Right renal pelvis (tissue), 4 donors: ENCODE results near the gene EVC. TPM values are rescaled to one million over a fixed set of nuclear protein-coding genes. Genes with fewer than 3 reads are reported as not detected.
"Not testable (repeated sequence)": the region's sequence is repeated elsewhere in the genome, so short reads cannot be mapped to it uniquely, and the experiment has no call there.

Source experiments
- DNase-seq, 4 donors: peaks; one replicate each; pipeline ENCODE4 v3.0.0-alpha.2; 2013; ENCODE audit warnings: low read depth in 4 of 4, low spot score in 3 of 4, missing footprints in 1 of 4
- polyA plus RNA-seq, 4 donors: library from polyadenylated mRNA; unstranded; fragments of 120-200 nt; gene quantifications; one replicate each; pipeline ENCODE4 v1.2.1, GENCODE V29; 2013; ENCODE audit not compliant: insufficient read length in 4 of 4

The EVC gene
- polyA plus RNA-seq, 4 donors, result 38.3 to 49.2 (median 41.4) TPM

DNA sequence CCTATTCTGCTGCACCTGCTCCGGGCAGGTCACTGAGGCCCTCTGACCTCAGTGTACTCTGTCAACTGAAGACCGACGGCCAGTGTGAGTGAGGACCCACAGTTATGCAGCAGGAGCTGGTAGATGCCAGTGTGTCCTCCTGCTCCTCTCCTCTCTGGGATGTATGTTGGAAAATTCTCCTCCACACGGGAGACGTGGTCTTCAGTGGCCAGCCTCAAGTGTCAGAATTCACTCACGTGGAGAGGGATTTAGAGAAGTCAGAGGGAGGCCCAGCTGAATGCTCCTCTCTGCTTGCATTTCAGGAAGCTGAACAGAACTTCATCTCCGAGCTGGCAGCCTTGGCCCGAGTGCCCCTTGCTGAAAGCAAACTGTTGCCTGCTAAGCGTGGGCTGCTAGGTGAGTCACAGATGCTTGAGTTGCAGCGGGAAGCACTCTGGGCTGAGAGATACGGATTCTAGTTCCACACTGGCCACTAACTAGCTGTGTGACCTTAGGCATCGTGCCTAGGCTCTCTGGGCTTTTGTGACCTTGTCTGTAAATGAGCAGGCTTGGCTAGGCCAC is 98.3 kb downstream of the EVC start:
- no peak for DNase-seq

DNA sequence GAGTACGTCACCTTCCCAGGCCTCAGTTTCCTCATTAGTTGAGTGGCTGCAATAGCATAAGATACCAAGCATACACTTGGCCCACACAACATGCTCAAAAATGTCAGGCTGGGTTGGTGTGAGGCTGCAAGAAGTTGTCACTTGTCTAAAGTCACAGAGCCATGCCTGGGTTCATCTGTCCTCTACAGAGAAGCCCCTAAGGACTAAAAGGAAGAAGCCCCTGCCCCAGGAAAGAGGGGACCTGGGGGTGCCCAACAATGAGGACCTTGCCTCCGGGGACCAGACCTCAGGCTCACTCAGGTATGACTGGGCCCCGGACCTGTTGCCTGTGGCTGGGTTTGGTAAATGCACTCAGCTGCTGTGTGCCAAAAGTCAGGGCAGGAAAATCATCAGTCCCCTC is 99.2 kb downstream of the EVC start:
- DNase-seq, result no peak

DNA sequence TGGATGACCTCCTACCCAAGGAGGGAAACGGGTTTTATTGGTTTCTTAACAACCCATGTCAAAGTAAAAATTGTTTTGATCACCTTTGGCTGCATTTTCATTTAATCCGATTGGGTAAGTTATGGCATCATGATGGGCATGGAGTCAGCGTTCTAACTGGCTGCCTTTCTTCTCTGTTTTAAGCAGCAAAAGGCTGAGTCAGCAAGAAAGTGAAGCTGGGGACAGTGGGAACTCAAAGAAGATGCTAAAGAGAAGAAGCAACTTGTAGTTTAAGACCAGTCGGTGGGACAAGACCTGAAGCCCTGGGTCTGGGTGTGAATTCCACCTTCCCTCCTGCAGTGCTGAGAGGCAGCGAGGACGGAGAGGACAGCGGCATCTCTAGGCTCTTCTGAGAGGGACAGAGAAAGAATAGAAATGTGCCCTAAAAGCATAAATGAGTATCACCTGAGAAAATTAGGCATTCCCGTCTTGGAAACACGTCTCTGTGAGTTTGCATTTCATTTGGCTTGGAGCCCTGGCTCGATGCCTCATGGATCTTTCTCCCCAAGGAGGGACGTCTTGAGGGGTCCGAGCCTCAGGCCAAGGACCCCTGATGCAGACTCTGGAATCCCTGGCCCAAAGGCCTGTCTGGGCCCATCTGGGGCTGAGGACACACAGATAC is 99.9 kb downstream of the EVC start:
- DNase-seq, result no peak

DNA sequence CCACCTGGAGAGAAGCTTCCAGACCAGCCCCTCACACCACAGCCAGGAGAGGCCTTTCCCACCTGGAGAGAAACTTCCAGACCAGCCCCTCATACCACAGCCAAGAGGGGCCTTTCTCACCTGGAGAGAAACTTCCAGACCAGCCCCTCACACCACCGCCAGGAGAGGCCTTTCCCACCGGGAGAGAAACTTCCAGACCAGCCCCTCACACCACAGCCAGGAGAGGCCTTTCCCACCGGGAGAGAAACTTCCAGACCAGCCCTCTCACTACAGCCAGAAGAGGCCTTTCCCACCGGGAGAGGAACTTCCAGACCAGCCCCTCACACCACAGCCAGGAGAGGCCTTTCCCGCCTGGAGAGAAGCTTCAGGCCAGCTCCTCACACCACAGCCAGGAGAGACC is 101.1 kb downstream of the EVC start:
- not testable (repeated sequence) for DNase-seq

DNA sequence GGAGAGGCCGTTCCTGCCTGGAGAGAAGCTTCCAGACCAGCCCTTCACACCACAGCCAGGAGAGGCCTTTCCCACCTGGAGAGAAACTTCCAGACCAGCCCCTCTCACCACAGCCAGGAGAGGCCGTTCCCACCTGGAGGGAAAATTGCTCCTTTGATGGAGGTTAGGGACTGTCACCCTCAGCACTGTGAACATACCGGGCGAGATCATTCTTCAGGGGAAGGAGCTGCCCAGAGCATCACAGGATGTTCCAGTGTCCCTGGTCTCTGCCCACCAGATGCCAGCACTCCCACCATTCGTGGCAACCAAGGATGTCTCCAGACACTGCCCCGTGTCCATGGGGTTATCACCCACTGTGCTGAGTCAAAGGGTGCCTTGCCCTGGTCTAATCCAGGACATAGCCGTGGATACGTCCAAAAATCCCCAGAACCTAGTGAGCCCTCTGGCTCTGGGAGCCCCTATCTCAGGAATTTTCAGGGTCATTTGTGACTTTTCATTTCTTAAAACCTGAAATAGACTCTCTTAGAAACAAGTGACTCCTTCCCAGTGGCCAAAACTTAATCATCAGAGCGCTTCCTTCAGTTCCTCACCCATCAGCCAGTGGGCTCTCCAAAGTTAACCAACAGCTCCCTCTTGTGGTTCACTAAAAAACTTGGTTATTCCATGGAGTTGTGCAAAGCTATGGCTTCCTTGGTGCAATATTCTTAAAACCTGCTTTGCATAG is 101.7 kb downstream of the EVC start:
- peak; percentile 40 to 64 (median 50) for DNase-seq

GRCh38 chr4:5813882-5814255 is 102.9 kb downstream of the EVC start:
- DNase-seq, result no peak

DNA sequence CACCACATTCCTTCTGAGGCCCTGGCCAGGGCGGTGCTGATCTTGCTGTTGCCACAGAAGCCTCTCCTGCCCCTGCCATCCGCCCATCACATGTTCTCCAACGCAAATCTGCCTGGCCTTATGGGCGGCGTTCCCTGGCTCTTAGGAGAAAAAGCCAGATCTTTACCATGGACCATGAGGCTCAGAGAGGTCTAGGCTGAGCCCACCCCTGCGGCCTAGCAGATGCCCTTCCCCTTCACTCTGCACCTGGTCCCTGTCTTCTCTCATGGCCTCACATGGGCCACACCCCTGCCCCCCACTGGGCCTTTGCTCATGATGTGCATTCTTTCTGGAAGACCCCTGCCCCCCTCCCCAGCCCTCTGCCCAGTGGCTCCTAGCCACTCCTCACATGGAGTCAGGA is 103.4 kb downstream of the EVC start:
- no peak for DNase-seq

DNA sequence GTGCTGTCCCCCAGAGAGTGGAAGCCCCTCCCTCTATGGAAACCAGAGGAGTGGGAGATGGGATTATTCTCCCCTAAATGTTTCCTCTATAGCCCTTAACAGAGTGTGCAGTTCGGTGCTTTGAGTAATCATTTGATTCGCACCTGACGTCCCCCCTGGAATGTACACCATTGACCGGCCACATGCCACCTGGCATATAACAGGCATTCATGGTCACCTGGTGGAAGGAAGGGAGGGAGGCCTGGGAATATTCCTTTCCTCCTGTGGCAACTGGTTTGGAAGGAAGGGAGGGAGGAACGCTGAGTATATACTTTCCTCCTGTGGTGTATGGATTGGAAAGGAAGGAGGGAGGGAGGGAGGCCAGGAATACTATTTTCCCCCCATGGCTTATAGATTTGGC is 104.6 kb downstream of the EVC start:
- no peak for DNase-seq

DNA sequence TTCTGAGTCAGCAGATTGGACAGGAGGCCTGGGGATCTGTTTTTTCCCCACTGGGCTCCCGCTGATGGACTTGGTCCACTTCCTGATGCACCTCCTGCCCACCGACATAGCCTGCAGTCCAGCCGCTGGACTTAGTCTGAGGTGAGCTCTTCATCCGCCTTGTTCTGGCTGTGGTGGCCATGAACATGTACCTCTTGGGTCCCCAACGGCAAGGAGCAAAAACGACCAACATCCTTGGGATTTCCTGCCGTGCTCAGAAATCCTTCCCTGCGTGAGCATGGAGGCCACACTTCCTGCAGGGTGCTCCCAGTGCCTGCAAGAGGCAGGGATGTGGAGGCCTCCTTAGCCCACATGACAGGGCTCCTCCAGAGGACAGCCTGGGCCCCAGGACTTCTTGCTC is 105.1 kb downstream of the EVC start:
- DNase-seq, result no peak

- no peak for DNase-seq
Measured at GRCh38 chr4:5816851-5817375, 105.9 kb downstream of the EVC start.

- DNase-seq, result no peak
Measured at GRCh38 chr4:5821665-5822358, 110.8 kb downstream of the EVC start.

GRCh38 chr4:5822619-5823018 is 111.6 kb downstream of the EVC start:
- no peak for DNase-seq

DNA sequence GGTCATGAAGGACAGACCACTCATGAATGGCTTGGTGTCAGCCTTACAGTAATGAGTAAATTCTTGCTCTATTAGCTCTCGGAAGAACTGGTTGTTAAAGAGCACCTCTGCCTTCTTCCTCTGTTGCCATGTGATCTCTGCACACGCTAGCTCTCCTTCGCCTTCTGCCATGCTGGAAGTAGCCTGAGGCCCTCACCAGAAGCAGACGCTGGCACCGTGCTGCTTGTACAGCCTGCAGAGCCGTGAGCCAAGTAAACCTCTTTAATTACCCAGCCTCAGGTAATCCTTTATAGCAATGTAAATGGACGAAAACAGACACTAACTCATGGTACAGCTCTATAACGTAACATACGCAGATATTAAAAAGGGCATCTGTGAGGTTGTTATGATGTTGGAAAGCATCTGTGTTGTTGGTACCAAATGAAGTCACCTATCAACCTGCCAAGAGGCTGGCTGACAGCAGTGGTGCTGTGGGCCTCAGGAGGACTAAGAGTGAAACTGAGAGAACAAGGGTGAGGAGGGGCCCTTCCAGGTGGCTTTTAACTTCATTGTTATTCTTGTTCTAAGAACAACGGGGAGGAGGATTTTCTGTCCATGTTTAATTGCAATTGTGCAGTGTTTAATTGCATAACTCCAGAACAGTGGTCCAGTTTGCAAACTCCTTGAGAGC is 112.7 kb downstream of the EVC start:
- DNase-seq, result no peak

GRCh38 chr4:5824227-5824626 is 113.2 kb downstream of the EVC start:
- DNase-seq, result no peak

DNA sequence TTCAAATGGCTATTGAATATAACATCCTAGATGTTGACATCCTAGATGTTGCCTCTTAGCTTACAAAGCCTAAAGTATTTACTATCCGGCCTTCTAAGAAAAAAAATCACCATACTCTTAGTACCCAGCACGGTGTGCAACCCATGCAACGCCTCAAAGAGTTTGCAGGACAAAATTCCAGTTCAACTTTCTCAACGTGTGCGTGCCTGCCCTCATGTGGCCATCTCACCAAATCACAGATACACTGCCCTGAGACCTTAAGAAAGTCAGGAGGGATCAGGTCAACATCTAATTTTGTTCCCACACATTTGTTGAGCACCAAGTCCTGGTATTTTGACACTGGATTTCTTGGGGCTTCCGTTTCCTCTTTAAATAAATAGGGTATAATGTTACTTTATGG is 113.6 kb downstream of the EVC start:
- DNase-seq, result no peak

- DNase-seq, result no peak
Measured at GRCh38 chr4:5825321-5826041, 114.5 kb downstream of the EVC start.

DNA sequence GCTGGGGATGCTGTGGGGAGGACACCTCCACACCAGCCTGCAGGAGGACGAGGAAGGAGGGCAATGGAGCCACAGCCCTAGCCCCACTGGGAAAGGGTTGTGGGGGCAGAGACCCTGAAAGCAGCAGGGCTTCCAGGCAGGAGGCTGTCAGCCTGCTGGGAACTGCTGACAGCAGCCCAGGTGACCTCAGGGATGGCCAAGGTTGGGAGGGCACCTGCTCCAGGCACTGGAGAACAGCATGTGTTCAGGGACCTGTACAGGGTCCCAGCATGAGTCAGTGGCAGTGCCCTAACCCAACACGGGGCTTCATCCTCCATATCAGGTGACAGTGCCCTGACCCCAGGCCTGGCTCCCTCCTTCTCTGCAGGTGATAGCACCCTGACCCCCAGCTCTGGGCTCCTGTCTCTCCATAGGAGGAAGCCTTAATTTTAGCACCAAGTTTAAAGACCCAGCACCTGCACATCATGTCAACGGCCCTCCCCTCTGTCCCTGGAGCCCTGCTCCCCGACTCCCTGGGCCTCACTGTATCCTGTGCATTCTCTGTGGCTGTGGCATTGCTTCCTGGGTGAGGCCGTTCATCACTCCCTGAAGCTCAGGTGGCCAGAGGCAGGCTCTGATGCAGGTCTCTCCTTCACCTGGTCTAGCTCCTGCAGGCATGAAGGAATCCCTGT is 115.6 kb downstream of the EVC start:
- DNase-seq, result no peak

GRCh38 chr4:5827108-5828004 is 116.4 kb downstream of the EVC start:
- no peak for DNase-seq

DNA sequence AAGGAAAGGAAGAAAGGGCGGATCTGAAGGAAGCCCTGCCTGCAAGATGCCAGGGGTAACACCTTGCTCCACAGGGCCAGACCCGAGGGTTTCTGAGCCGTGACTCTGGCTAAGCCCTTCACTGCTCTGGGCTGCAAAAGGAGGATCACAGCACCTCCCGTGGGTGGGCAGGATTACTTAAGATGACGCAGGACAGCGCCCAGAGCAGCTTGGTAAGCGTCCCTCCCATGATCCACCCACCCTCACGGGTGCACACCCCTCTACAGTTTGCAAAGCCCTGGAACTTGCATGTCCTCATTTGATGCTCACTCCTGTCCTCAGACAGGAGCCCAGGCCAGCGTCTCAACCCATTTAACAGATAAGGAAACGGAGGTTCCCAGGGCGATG is 117.0 kb downstream of the EVC start:
- no peak for DNase-seq
